OCI-LY3 (cell line): ENCODE data around the gene IL4I1.

Experiments used
- H2AFZ ChIP-seq: fragments of 200-600, 300-600 bp; shearing (Covaris generic); 2 replicates; pipeline ENCODE4 v1.6.0; 2014; ENCODE audit warnings: antibody characterized with exemption, low read depth, low read length
- H3K27ac ChIP-seq: fragments of 200-600, 300-600 bp; sonication (generic); 2 replicates; pipeline ENCODE4 v1.5.1; 2014; ENCODE audit warnings: mild to moderate bottlenecking, low read length, moderate library complexity, mixed read lengths
- H3K27me3 ChIP-seq: fragments of 200-600, 300-600 bp; sonication (generic); 2 replicates; pipeline ENCODE4 v1.6.1; 2014; ENCODE audit warnings: low read depth, low read length, mixed read lengths
- H3K36me3 ChIP-seq: fragments of 200-600, 300-600 bp; sonication (generic); replicated peaks from 2 replicates; pipeline ENCODE3; 2014; ENCODE audit warnings: low read depth, low read length, mixed read lengths
- H3K4me1 ChIP-seq: fragments of 300-600, 200-600 bp; sonication (generic); 2 replicates; pipeline ENCODE4 v1.6.1; 2014; ENCODE audit warnings: low read length, mixed read lengths
- H3K4me2 ChIP-seq: fragments of 200-600, 300-600 bp; sonication (generic); 2 replicates; pipeline ENCODE4 v1.6.1; 2014; ENCODE audit warnings: low read length, mixed read lengths
- H3K4me3 ChIP-seq: fragments of 300-600, 200-600 bp; sonication (generic); 2 replicates; pipeline ENCODE4 v1.5.1; 2014; ENCODE audit warnings: antibody characterized with exemption, mild to moderate bottlenecking, low read length, moderate library complexity
- H3K79me2 ChIP-seq: fragments of 300-600, 200-600 bp; shearing (Covaris generic); 2 replicates; pipeline ENCODE4 v1.6.1; 2014; ENCODE audit warnings: mild to moderate bottlenecking, low read length, mixed read lengths
- H3K9ac ChIP-seq: fragments of 300-600, 200-600 bp; shearing (Covaris generic); 2 replicates; pipeline ENCODE4 v1.6.0; 2014; ENCODE audit warnings: mild to moderate bottlenecking, low read length, moderate library complexity
- H3K9me3 ChIP-seq: fragments of 200-600, 300-600 bp; shearing (Covaris generic); 2 replicates; pipeline ENCODE4 v1.6.1; 2014; ENCODE audit warnings: low read length, mixed read lengths; ENCODE audit not compliant: insufficient read depth
- H4K20me1 ChIP-seq: fragments of 200-600, 300-600 bp; sonication (generic); 2 replicates; pipeline ENCODE4 v1.6.1; 2016; ENCODE audit warnings: low read length, mixed read lengths; ENCODE audit not compliant: insufficient read depth
- EZH2phosphoT487 ChIP-seq: fragments of 200-600 bp; shearing (Covaris generic); IDR thresholded peaks from 2 replicates; pipeline ENCODE4 v1.6.1; 2018; ENCODE audit warnings: antibody characterized with exemption, mixed run types, low read depth
- TF ChIP-seq, protein P1 (sequence below): fragments of 200-600, 300-600 bp; sonication (generic); IDR thresholded peaks from 2 replicates; pipeline ENCODE4 v1.5.1; 2014; ENCODE audit warnings: antibody characterized with exemption, low read length, low read depth

The IL4I1 gene

DNA sequence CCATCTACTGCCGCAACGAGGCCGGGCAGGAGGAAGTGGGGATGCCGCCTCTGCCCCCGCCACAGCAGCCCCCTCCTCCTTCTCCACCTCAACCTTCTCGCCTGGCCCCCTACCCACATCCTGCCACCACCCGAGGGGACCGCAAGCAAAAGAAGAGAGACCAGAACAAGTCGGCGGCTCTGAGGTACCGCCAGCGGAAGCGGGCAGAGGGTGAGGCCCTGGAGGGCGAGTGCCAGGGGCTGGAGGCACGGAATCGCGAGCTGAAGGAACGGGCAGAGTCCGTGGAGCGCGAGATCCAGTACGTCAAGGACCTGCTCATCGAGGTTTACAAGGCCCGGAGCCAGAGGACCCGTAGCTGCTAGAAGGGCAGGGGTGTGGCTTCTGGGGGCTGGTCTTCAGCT, 36.0 kb upstream of the IL4I1 start:
- Histone ChIP-seq H3K36me3 (peaks cover 52% of the 10 kb centered on the region), H3K4me2 (peak overlapping the region; percentile 2), H3K9ac (no peak overlapping the region), H3K27ac (peak overlapping the region; percentile 43), H3K27me3 (no peaks in the 10 kb centered on the region), H2AFZ (no peak overlapping the region), H3K4me3 (peak overlapping the region; percentile 47), H4K20me1 (peaks cover 64% of the 10 kb centered on the region), H3K9me3 (0 out of 2 replicates have a peak, but pooled peaks cover 3% of the 10 kb centered on the region), H3K4me1 (peaks cover 38% of the 10 kb centered on the region), H3K79me2 (peaks cover 57% of the 10 kb centered on the region)
- TF ChIP-seq, protein P1, sequence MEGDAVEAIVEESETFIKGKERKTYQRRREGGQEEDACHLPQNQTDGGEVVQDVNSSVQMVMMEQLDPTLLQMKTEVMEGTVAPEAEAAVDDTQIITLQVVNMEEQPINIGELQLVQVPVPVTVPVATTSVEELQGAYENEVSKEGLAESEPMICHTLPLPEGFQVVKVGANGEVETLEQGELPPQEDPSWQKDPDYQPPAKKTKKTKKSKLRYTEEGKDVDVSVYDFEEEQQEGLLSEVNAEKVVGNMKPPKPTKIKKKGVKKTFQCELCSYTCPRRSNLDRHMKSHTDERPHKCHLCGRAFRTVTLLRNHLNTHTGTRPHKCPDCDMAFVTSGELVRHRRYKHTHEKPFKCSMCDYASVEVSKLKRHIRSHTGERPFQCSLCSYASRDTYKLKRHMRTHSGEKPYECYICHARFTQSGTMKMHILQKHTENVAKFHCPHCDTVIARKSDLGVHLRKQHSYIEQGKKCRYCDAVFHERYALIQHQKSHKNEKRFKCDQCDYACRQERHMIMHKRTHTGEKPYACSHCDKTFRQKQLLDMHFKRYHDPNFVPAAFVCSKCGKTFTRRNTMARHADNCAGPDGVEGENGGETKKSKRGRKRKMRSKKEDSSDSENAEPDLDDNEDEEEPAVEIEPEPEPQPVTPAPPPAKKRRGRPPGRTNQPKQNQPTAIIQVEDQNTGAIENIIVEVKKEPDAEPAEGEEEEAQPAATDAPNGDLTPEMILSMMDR, result no peak
- no peak for TF ChIP-seq EZH2phosphoT487

- Histone ChIP-seq H3K36me3 (peaks cover 59% of the 10 kb centered on the region), H3K27me3 (no peaks in the 10 kb centered on the region), H3K4me2 (peak overlapping the region; percentile 85), H3K9me3 (0 out of 2 replicates have a peak, but pooled peaks cover 3% of the 10 kb centered on the region), H3K4me3 (peak overlapping the region; percentile 89), H2AFZ (no peak overlapping the region), H3K4me1 (peaks cover 45% of the 10 kb centered on the region), H4K20me1 (peaks cover 63% of the 10 kb centered on the region), H3K9ac (no peak overlapping the region), H3K79me2 (peaks cover 64% of the 10 kb centered on the region), H3K27ac (peak overlapping the region; percentile 95)
- no peak for TF ChIP-seq EZH2phosphoT487
- TF ChIP-seq, protein P1, result no peak
Observed at GRCh38 chr19:49932041-49932451, 35.4 kb upstream of the IL4I1 start.

- peak overlapping the region; percentile 98 for H3K9ac ChIP-seq
- H3K27me3 ChIP-seq, result no peaks in the 10 kb centered on the region
- H2AFZ ChIP-seq, result no peak overlapping the region
- H3K4me3 ChIP-seq, result peak overlapping the region; percentile 89
- peaks cover 69% of the 10 kb centered on the region for H3K79me2 ChIP-seq
- TF ChIP-seq EZH2phosphoT487, result no peak
- TF ChIP-seq, protein P1, result no peak
- peak overlapping the region; percentile 85 for H3K4me2 ChIP-seq
- H3K4me1 ChIP-seq, result peaks cover 51% of the 10 kb centered on the region
- 0 out of 2 replicates have a peak, but pooled peaks cover 3% of the 10 kb centered on the region for H3K9me3 ChIP-seq
- H3K27ac ChIP-seq, result peak overlapping the region; percentile 95
- peaks cover 57% of the 10 kb centered on the region for H4K20me1 ChIP-seq
- peaks cover 62% of the 10 kb centered on the region for H3K36me3 ChIP-seq
Observed at GRCh38 chr19:49931293-49932040, 34.8 kb upstream of the IL4I1 start.

- peak overlapping the region; percentile 89 for H3K4me3 ChIP-seq
- no peak overlapping the region for H2AFZ ChIP-seq
- H3K27ac ChIP-seq, result peak overlapping the region; percentile 95
- H3K27me3 ChIP-seq, result no peaks in the 10 kb centered on the region
- H3K9ac ChIP-seq, result peak overlapping the region; percentile 98
- H3K4me2 ChIP-seq, result peak overlapping the region; percentile 85
- no peak for TF ChIP-seq EZH2phosphoT487
- TF ChIP-seq, protein P1, result no peak
- peaks cover 52% of the 10 kb centered on the region for H4K20me1 ChIP-seq
- peaks cover 55% of the 10 kb centered on the region for H3K4me1 ChIP-seq
- peaks cover 79% of the 10 kb centered on the region for H3K79me2 ChIP-seq
- 0 out of 2 replicates have a peak, but pooled peaks cover 3% of the 10 kb centered on the region for H3K9me3 ChIP-seq
- H3K36me3 ChIP-seq, result peaks cover 64% of the 10 kb centered on the region
Observed at GRCh38 chr19:49930483-49931011, 33.9 kb upstream of the IL4I1 start.
